Kidney capillary endothelial cell (primary cell): ENCODE results near the gene SEC23A.
"Not testable (repeated sequence)": the region's sequence is repeated elsewhere in the genome, so short reads cannot be mapped to it uniquely, and the experiment has no call there.

ENCODE experiments used
- DNase-seq: peaks from one replicate; pipeline ENCODE4 v3.0.0-alpha.2; 2018; ENCODE audit warnings: low spot score

SEC23A gene

GRCh38 chr14:39091716-39092115, 11.3 kb downstream of the SEC23A start:
- no peak for DNase-seq

- no peak for DNase-seq
Measured at GRCh38 chr14:39090548-39091111, 12.4 kb downstream of the SEC23A start.

- DNase-seq, result no peak
Measured at GRCh38 chr14:39087493-39087892, 15.5 kb downstream of the SEC23A start.

GRCh38 chr14:39085933-39086332, 17.1 kb downstream of the SEC23A start:
- no peak for DNase-seq

- no peak for DNase-seq
Measured at GRCh38 chr14:39083127-39083526, 19.9 kb downstream of the SEC23A start.

- no peak for DNase-seq
Measured at GRCh38 chr14:39080886-39081285, 22.1 kb downstream of the SEC23A start.

- DNase-seq, result no peak
Measured at GRCh38 chr14:39071096-39071495, 31.9 kb downstream of the SEC23A start.

- no peak for DNase-seq
Measured at GRCh38 chr14:39069923-39070322, 33.1 kb downstream of the SEC23A start.

GRCh38 chr14:39069169-39069805, 33.7 kb downstream of the SEC23A start:
- not testable (repeated sequence) for DNase-seq

GRCh38 chr14:39060818-39061437, 42.1 kb downstream of the SEC23A start:
- DNase-seq, result no peak

- no peak for DNase-seq
Measured at GRCh38 chr14:39055786-39056474, 47.1 kb downstream of the SEC23A start.

GRCh38 chr14:39052869-39053454, 50.1 kb downstream of the SEC23A start:
- not testable (repeated sequence) for DNase-seq

GRCh38 chr14:39050389-39050788, 52.6 kb downstream of the SEC23A start:
- DNase-seq, result no peak

GRCh38 chr14:39045889-39046288, 57.1 kb downstream of the SEC23A start:
- not testable (repeated sequence) for DNase-seq

- no peak for DNase-seq
Measured at GRCh38 chr14:39043352-39043943, 59.6 kb downstream of the SEC23A start.

- no peak for DNase-seq
Measured at GRCh38 chr14:39040529-39040928, 62.5 kb downstream of the SEC23A start.

- no peak for DNase-seq
Measured at GRCh38 chr14:39038542-39038941, 64.5 kb downstream of the SEC23A start.

- DNase-seq, result no peak
Measured at GRCh38 chr14:39036760-39037159, 66.3 kb downstream of the SEC23A start.

- DNase-seq, result no peak
Measured at GRCh38 chr14:39035336-39035735, 67.7 kb downstream of the SEC23A start.

GRCh38 chr14:39034481-39035296, 68.3 kb downstream of the SEC23A start:
- no peak for DNase-seq

GRCh38 chr14:39033371-39033770, 69.7 kb downstream of the SEC23A start:
- DNase-seq, result peak; percentile 63
